ENCODE measurements around the gene OR9A2.
A peak's percentile ranks its signal among the peaks of the same experiment; 100 is the strongest.
"Not testable (repeated sequence)": the region's sequence is repeated elsewhere in the genome, so short reads cannot be mapped to it uniquely, and the experiment has no call there.

Gene OR9A2

DNA sequence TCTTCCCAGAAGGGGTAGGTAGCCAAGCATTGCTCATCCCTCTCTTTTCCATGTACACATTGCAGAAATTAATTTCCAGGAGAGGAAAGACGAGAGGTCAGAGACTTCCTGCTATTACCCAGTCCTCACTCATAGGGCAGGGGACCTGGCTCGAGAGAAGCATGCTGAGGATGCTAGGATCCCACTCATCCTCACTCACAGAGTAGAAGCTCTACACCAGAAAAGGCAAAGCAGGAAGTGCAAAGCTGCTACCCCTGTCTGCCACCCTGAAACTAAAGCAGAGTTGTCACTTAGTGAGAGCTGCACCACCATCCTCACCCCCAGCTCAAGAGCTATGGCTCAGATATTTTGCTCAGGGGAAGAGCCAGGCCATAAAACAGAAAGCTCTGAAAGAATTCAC lies 9.9 kb downstream of the OR9A2 start:
- DNase-seq (ENCODE audit: low read depth), result no peak

DNA sequence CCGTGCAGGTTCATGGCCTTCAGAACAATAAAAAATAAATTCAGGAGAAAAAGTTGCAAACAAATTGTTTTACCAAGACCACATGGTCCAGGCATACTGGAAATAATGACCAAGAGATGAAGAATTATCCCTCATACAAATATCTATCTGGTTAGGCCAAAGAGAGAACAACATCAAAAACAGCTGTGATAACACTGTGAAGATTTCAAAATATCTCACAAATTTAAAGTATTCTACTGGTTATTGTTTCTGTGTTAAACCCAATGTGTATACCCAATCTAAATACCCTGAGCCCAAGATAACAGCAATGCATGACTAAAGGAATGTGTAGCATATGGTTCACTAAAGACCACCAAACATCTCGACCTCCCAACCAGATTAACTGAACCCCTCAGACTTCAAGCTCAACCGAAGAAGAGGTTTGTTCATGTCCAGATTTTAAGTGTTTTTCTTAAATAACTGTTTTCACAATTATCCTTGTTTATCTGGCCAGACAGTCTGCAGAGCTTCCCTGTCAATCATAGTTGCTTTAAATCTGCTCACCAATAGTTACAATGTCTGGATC lies 10.9 kb downstream of the OR9A2 start:
- peak; percentile 82 for DNase-seq (ENCODE audit: low read depth)

DNA sequence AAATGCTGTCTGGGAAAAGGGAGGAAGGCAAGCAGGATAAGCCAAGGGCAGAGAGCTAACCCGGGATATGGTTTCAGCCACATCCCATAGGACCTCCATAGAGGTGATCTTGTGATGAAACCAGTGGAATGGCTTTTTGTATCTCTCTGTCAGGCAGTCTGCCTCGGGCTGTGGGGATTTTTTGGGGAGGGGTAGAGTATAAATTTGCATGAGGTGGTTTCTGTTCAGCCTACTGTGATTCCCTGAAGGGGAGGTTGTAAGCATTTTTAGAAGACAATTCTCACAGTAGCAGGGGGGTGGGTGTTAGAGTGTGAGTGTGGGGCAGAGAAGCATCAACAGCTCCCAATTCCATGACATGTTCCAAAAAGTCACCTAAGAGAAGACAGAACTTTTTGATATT lies 11.8 kb downstream of the OR9A2 start:
- DNase-seq (ENCODE audit: low read depth), result no peak

DNA sequence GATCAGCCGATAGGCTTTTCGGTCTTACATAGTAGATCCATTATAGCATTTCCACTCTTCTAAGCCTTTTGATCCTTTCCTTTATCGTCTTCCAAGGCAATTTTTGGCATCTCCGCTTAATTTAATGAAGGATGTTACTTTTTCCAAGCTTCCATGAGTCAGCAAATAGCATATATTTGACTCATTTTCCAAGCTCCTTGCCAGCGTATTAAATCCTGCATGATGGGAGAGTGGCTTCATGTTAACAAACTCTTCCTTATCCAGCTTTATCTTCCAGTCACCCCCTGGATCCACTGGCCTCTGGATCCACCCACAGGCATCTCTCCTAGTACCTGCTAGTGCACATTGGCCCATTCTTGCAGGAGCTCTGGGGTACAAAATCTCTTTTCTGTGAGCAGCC lies 13.0 kb downstream of the OR9A2 start:
- peak; percentile 83 for DNase-seq (ENCODE audit: low read depth)

DNA sequence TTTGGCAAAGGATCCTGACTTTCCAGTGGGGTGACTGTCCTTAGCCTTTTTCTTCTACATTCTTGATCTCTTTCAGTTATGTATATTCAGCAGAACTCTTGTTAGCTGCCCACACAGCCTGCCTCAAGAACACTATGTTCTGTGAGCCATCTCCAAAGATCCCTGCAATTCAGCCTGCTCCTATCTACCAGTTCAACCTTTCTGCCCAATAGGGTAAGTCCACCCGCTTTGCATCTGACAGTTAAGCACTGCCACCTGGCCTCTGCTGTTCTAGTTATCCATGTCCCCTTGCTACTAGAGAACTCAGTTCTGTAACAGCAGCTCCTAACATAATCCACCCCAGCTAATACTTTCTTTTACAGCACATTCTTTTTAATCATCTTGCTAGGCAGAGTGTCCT lies 13.5 kb downstream of the OR9A2 start:
- DNase-seq (ENCODE audit: low read depth), result peak; percentile 55

DNA sequence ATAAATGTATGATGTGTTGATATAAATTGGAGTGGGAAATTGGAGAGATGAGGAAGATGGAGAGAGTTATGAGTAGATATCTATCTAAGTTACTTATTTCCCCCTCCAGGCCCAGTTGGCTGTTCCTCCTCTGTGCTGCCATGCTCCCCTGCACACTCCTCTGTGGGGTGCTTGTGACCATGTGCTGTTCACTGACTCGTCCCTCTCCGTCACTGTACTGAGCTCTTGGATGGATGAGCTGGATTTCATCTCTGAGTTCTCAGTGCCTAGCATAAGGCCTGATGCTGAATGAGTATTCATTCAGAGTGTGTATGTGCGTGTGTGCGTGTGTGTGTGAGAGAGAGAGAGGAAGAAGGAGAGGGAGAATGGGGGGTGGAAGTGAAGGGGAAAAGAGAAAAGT lies 14.5 kb downstream of the OR9A2 start:
- no peak for DNase-seq (ENCODE audit: low read depth)

DNA sequence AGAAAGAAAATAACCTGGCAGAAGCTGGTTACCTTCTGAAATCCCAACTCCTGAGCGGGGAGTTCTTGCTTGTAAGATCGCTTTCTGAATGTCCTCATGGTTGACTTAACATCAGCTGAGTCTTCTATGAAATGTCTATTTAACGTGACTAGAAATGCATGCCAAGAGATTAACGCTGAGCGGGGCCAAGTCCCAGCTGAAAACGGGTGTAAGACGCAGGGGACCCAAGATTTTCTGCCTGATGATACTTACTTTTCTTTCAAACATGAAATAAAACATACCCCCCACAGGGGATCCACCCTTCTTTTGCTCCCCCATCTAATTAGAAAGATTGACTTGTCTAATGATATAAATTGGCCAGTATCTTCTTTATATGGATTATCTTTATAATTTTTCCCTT lies 14.9 kb downstream of the OR9A2 start:
- DNase-seq (ENCODE audit: low read depth), result no peak

DNA sequence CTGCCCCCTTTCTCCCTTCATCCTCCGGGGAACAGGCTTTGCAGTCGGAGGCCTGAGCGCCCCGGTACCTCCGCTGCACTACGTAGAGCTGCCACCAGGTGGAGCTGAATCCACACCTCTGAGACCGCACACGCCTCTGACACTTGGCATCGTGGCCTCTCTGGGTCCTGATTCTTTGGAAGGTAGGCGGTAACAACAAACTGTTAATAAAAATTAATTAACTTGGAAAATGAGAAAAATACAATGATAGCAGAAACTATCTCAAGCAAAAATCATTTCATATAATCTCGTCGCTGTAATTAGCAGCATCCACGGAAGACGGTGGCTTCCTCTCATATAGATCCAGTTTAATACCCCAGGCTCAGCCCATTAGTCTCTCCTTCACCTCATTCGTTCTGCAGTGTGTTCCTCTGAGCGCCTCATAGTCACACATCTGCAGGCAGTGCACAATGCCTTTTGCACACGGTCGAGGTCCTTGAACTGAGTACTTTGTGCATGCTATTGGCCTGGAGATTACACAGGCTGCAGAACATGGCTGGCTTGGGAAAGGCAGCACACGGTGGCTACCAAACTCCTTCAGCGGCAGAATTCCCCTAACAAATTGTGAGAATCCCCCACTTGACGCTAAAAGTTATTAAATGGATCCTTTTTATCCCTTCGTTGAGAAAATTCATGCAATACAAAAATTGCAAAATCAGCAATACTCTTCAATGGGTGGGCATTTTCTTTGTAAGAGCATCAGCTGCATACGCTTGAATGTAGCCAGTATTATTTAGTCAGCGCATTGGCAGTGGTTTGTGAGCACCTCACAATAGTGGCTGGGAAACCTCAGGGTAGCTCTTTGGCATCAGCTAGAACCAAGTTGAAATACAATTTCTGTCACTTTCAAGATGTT lies 18.7 kb downstream of the OR9A2 start:
- DNase-seq (ENCODE audit: low read depth), result peak; percentile 59

DNA sequence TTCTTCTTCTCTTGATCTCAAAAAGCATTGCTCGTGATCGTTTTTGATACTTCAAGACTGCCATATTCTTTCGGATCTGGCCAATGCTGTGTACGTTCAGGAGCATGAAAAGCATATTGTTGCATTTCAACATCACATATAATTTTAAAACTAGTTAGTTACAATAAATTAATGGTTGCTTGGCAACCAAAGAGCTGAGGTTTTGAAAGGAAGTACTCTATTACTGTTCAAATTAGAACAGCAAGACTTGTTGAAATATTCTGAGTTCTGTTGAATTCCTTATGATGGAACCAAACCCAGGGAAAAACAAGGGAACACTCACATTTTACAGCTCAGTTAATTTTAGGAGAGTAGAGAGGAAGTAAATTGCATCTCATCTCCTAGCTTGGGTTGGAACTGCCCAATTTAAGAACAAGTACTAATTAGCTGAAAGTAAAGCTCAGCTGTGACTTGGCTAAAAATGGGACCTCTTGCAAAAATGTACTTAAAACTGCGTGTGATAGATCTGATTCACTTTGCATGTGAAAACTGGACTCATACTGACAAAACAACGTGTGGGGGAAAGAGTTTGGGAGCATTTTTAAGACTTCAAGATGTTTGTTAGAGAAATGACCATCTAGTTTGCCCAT lies 21.2 kb downstream of the OR9A2 start:
- DNase-seq (ENCODE audit: low read depth), result no peak

DNA sequence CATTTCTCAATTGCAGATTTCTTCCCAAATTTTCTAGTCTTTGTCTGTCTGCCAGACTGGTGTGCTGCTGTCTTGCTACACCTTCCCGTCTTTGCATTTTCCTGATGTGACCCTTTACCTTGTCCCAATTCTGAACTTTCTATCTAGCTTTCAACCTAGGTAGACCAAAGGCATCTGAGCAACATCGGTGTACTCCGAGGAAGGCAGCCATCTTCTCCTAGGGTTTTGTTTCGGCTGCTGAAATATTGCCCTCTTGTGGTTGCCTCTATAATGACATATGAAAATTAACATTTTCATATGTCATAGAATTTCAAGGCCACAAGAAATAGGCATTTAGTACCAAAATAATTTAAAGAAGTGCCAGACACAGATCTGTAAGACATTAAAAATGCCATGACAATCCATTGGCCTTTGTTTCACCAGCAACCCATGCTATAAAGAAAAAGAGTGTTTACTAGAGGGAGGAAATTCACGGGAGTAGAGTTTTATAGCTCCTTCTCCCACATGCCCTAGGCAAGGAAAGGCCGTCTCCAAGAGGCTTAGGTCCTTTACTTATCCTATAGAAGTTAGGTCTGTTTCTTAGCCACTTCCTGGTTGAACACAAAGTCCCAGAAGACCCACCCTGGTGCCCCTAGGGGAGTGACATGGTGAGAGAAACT lies 23.4 kb downstream of the OR9A2 start:
- DNase-seq (ENCODE audit: low read depth), result peak; percentile 48

DNA sequence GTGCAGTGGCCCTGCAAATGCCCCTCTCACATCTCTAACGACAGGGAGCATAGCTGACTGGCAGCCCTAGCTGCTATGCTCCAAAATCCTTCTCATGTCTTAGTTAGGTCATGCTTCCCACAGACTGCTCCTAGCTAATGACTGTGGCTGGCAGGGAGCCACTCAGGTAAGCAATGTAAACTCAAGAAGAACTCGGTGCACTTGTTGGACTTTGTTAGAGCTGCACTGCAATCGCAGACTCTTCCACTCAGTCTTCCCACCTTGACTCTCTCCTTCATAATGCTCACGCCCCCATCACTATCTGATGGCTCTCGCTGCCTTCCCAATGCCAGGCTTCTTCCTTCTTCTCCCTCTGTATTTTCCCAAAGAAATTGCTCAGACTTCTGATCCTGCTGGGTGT lies 24.0 kb downstream of the OR9A2 start:
- DNase-seq (ENCODE audit: low read depth), result no peak

DNA sequence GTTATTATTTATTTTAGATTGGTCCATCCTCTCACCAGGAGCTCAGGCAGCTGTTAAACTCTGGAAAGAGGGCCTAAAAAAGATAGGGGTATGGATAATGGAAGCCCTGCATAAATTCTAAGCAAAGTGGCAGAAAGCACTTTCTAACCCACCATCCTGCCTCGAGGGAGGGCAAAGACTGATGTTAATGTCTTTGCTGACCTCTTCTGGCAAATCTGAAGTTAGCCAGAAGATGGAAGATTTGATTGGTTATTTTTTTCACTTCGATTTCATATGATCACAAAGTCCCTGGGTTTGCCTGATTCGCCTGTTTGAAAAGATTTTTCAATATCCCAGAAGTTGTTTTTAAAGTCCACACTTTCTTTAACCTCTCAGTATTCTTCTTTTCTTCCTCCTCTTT lies 24.8 kb downstream of the OR9A2 start:
- DNase-seq (ENCODE audit: low read depth), result peak; percentile 34

DNA sequence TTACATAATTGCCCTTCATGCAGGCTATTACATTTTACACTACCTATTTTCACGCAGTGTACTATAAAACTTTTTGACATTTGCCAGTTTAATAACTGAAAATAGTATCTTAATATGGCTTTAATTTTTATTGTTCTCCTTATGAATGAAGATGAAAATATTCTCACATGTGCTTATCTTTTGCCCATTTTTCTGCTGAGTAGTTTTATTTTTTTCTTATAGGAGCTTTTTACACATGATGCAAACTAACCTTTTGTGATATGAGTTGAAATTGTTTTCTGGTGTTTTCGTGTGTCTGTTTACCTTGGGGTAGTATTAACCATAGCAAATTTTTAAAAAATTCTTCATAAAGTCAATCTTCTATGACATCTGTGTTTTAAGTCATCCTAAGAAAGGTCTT lies 26.3 kb downstream of the OR9A2 start:
- DNase-seq (ENCODE audit: low read depth), result no peak

DNA sequence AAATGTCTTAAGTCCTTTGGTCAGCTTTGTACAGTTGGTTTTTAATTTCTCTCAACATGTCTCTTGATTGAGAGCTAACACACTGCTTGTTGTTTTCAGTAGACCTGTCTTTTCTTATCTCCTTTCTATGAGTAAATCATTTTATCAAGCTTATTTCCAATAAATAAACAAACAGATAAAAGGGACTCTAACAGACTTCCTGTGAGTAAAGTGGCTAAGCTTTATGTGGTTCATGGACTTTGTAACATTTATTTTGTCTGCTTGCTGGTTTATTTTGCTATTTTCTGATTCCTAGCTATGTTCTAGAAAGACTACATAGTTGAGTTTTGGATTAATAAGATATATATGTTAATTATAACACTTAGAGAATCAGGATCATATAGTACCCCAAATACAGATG lies 27.1 kb downstream of the OR9A2 start:
- no peak for DNase-seq (ENCODE audit: low read depth)

DNA sequence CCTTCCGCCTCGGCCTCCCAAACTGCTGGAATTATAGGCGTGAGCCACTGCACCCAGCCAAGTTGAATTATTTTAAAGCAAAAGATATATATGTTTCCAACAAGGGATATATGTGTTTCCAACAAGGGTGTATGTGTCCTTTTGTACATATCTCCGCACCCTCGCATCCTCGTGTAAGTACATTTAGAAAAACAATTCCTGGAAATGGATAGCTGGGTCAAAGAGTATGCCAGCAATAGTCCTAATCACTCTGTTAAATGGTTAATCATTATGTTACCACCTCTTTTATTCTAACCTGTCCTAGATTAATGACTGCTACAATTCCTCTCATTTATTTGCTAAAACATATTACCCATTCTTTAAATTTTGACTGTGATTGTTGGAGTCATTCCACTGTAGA lies 28.0 kb downstream of the OR9A2 start:
- DNase-seq (ENCODE audit: low read depth), result no peak

DNA sequence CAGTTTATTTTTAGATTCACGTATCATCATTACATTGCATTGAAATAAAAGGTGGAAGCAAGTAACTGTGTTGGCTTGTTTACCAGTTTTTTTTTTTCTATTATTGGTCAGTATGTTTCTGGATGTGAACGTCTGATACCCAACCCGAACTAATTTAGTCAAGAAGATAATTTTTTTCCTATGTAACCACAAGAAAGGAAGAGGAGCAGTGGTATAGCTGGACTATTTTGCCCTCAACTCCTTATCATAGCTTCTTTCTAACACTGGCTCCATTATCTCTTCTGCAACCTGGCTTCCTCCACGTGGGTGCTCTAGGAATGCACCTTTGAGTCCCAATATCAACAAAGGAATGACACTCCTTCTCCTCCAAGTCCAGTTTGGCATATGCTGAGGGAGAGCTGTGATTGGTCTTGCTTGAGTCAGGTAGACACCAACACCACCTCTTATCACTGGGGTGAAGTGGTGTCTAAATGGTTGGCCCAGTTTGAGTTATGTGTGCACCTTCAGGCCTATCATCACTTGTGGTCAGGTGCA lies 29.4 kb downstream of the OR9A2 start:
- no peak for DNase-seq (ENCODE audit: low read depth)

DNA sequence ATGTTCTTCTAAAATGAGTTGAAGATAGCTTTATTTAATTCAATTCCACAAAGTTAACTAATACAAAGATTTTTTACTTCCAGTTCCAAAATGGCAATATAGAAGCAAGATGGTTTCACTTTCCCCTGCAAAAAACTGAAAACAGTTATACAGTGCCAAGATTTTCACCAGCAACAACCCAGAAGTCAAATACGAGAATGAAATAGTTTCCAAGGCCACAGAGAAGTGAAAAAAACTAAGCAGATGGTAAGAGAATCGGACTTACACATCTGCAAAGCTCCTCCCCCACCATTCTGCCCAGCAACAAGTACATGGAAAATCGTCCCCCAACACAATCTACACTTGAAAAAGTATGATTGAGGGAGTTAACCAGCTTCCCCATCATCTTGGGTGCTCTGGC lies 34.5 kb downstream of the OR9A2 start:
- no peak for DNase-seq (ENCODE audit: low read depth)

DNA sequence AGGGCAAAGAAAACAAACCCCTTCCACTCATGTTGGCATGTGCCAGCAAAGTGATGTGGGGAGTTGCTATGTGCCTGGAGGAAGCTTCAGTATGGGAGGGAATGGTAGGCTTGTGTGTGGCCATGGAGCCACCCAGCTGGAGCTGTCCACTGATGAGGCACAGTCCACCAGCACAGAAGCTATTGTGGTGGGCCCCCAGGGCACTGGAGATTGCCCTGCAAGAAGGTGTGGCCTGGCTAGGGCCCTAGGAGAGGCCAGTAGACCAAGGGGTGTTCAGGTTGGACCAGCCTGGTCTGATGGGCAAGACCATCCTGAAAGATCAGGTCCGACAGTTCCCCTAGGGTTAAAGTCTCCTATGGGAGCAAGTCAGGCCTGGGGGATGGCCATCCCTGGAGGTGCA lies 42.6 kb downstream of the OR9A2 start:
- DNase-seq (ENCODE audit: low read depth), result no peak

DNA sequence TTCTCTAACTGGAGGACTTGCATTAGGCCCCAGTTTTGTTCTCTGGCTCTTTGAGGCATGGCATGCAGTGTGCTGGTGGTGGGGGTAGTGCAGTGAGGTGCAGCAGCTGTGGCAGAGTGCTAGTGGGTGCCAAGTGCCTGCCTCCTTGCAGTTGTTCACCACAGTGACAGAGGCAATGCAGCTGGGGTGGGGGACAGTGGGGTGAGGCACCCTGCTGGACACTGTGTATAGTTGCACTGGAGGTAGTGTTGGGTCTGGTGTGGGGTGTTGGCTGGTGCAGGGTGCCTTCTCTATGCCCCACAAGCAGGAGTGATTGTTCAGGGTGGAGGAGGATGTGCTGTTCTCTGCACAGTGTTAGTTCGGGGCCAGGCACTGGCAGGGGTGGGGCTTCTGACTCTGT lies 43.1 kb downstream of the OR9A2 start:
- no peak for DNase-seq (ENCODE audit: low read depth)

DNA sequence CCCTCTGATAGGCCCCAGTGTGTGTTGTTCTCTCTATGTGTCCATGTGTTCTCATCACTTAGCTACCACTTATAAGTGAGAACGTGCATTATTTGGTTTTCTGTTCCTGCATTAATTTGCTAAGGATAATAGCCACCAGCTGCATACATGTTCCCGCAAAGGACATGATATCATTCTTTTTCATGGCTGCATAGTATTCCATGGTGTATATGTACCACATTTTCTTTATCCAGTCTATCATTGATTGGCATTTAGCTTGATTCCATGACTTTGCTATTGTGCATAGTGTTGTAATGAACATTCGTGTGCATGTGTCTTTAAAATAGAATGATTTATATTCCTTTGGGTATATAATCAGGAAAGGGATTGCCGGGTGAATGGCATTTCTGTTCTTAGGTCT lies 48.5 kb downstream of the OR9A2 start:
- DNase-seq (ENCODE audit: low read depth), result not testable (repeated sequence)

All from iris pigment epithelial cell (primary cell).